Type B pancreatic cell (in vitro differentiated cells): ENCODE measurements around the gene DMWD. TPM values are rescaled to one million over a fixed set of nuclear protein-coding genes. Genes with fewer than 3 reads are reported as not detected.
A peak's percentile ranks its signal among the peaks of the same experiment; 100 is the strongest.

ENCODE experiments used
- DNase-seq: peaks from one replicate; pipeline ENCODE4 v3.0.0; 2021; ENCODE audit warnings: mixed read lengths; ENCODE audit not compliant: unreplicated experiment; ENCODE audit errors: extremely low spot score
- H3K27ac Mint-ChIP-seq: 2 replicates; pipeline ENCODE4 v1.8.0; 2021; ENCODE audit warnings: mild to moderate bottlenecking, mixed read lengths
- H3K27me3 Mint-ChIP-seq: 2 replicates; pipeline ENCODE4 v1.8.0; 2021; ENCODE audit warnings: mixed read lengths
- H3K36me3 Mint-ChIP-seq: 2 replicates; pipeline ENCODE4 v1.8.0; 2021; ENCODE audit warnings: mixed read lengths
- H3K4me1 Mint-ChIP-seq: one replicate; pipeline ENCODE4 v1.8.0; 2021; ENCODE audit warnings: mixed read lengths; ENCODE audit not compliant: unreplicated experiment
- H3K4me3 Mint-ChIP-seq: 2 replicates; pipeline ENCODE4 v1.8.0; 2021; ENCODE audit warnings: mild to moderate bottlenecking, mixed read lengths
- H3K9me3 Mint-ChIP-seq: 2 replicates; pipeline ENCODE4 v1.8.0; 2021; ENCODE audit warnings: mixed read lengths
- long read RNA-seq: library from polyadenylated mRNA; unstranded; transcript quantifications from one replicate; pipeline ENCODE4 v2.0.0, GENCODE V29; 2020
- total RNA-seq: library from RNA; stranded (reverse); gene quantifications from 2 replicates; pipeline ENCODE4 v1.2.1, GENCODE V29; 2021; ENCODE audit warnings: low replicate concordance
- TF ChIP-seq, protein P1 (sequence below): fragments of 200-600 bp; sonication (generic); conservative IDR thresholded peaks from 2 replicates; pipeline ENCODE4 v1.5.0; 2021; ENCODE audit warnings: antibody characterized with exemption, mild to moderate bottlenecking

Gene DMWD
- 56.3 and 94.0 TPM in 2 replicates for total RNA-seq
- long read RNA-seq, partial matches to known transcripts, result 0 of 2 reads
- long read RNA-seq, other reads (novel, unspliced or antisense), result 1 of 2 reads

- H3K9me3 Mint-ChIP-seq, result no peaks in the 10 kb centered on the region
- H3K36me3 Mint-ChIP-seq, result peaks cover 16% of the 10 kb centered on the region
- peak within 1 kb of the TSS; percentile 87 for H3K27ac Mint-ChIP-seq
- no peaks in the 10 kb centered on the region for H3K27me3 Mint-ChIP-seq
- peak; percentile 100 for DNase-seq
- H3K4me1 Mint-ChIP-seq, result peaks cover 31% of the 10 kb centered on the region
- TF ChIP-seq, protein P1, sequence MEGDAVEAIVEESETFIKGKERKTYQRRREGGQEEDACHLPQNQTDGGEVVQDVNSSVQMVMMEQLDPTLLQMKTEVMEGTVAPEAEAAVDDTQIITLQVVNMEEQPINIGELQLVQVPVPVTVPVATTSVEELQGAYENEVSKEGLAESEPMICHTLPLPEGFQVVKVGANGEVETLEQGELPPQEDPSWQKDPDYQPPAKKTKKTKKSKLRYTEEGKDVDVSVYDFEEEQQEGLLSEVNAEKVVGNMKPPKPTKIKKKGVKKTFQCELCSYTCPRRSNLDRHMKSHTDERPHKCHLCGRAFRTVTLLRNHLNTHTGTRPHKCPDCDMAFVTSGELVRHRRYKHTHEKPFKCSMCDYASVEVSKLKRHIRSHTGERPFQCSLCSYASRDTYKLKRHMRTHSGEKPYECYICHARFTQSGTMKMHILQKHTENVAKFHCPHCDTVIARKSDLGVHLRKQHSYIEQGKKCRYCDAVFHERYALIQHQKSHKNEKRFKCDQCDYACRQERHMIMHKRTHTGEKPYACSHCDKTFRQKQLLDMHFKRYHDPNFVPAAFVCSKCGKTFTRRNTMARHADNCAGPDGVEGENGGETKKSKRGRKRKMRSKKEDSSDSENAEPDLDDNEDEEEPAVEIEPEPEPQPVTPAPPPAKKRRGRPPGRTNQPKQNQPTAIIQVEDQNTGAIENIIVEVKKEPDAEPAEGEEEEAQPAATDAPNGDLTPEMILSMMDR, result no peak
- H3K4me3 Mint-ChIP-seq, result peak within 1 kb of the TSS; percentile 94
These were observed at the start of gene DMWD for GRCh38 chr19:45792470-45793177. Gene DMWD, minus strand, starts transcription at chr19:45792845. Its CDS starts 89 bp downstream, at chr19:45792756.

DNA sequence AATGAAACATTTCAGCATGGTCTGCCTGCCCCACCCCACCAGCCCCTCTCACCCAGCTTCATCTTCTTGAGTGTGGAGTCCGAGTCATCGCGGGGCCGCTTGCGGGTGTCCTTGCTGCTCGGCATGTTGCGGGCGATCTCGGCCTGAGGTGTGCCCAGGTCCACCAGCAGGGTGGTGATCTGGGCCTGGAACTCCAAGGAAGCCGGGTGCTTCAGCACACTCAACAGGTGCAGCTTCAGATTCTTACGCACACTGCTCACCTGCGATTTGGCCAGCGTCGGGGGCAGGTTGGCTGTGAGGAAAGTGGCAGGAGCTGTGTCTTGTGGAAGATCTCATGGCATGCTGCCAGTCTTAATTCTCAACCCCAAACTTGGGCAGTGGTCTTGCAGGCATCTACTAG lies 49.6 kb upstream of the DMWD start:
- Mint-ChIP-seq H3K27me3 (no peaks in the 10 kb centered on the region), H3K4me3 (no peak overlapping the region), H3K4me1 (no peaks in the 10 kb centered on the region), H3K36me3 (peaks cover 49% of the 10 kb centered on the region), H3K27ac (no peak overlapping the region), H3K9me3 (no peaks in the 10 kb centered on the region)
- no peak for DNase-seq
- TF ChIP-seq, protein P1, result no peak

DNA sequence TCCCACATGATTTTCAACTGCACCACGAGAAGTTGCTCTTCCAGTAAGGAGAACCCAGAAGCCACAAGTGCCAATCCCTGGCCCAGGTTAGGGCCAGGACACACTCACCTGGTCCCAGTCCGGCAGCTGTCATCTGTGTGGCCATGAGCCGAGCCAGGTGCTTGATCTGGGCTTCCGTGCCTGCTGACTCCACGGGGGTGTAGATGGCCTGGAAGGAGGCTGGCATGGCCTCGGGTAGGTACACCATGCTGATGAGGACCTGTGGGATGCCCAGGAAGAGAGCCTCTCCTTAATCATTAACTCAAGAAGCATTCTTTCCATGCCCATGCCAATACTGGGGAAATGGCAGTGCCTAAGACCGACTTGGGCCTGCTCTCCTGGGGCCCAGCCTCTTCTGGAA lies 42.3 kb upstream of the DMWD start:
- TF ChIP-seq, protein P1, result no peak
- Mint-ChIP-seq H3K27me3 (no peaks in the 10 kb centered on the region), H3K4me1 (no peaks in the 10 kb centered on the region), H3K36me3 (peaks cover 37% of the 10 kb centered on the region), H3K27ac (no peak overlapping the region), H3K4me3 (no peak overlapping the region), H3K9me3 (no peaks in the 10 kb centered on the region)
- DNase-seq, result no peak

DNA sequence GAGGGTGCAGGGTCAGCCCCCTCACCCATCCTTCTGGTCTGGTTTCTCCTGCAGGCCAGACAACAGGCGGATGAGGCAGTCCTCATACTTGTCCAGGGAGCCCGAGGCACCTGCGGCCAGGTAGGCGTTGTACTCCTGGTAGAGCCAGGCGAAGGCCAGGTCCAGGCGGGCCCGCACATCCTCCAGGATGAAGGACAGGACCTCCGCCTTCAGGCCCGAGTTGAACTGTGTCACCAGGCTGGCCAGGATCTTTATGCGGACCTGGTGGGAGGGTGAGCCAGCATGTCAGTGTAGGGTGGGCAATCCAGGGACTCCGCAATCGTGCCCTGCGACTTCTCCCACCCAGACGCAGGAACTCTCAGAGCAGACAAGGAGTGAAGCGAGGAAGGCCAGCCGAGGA lies 36.3 kb upstream of the DMWD start:
- H3K27me3 Mint-ChIP-seq, result no peaks in the 10 kb centered on the region
- no peaks in the 10 kb centered on the region for H3K4me1 Mint-ChIP-seq
- no peaks in the 10 kb centered on the region for H3K9me3 Mint-ChIP-seq
- no peak overlapping the region for H3K4me3 Mint-ChIP-seq
- peaks cover 18% of the 10 kb centered on the region for H3K36me3 Mint-ChIP-seq
- H3K27ac Mint-ChIP-seq, result no peak overlapping the region
- DNase-seq, result no peak
- TF ChIP-seq, protein P1, result no peak

GRCh38 chr19:45828523-45828922 lies 35.9 kb upstream of the DMWD start:
- Mint-ChIP-seq H3K27ac (no peak overlapping the region), H3K9me3 (no peaks in the 10 kb centered on the region)

More at GRCh38 chr19:45828523-45828922, 35.9 kb upstream of the DMWD start:
- no peak for DNase-seq
- Mint-ChIP-seq H3K4me1 (no peaks in the 10 kb centered on the region), H3K27me3 (no peaks in the 10 kb centered on the region), H3K4me3 (no peak overlapping the region), H3K36me3 (peaks cover 18% of the 10 kb centered on the region)
- TF ChIP-seq, protein P1, result no peak
